ENCODE results near the gene HNRNPUL2.

Gene HNRNPUL2

DNA sequence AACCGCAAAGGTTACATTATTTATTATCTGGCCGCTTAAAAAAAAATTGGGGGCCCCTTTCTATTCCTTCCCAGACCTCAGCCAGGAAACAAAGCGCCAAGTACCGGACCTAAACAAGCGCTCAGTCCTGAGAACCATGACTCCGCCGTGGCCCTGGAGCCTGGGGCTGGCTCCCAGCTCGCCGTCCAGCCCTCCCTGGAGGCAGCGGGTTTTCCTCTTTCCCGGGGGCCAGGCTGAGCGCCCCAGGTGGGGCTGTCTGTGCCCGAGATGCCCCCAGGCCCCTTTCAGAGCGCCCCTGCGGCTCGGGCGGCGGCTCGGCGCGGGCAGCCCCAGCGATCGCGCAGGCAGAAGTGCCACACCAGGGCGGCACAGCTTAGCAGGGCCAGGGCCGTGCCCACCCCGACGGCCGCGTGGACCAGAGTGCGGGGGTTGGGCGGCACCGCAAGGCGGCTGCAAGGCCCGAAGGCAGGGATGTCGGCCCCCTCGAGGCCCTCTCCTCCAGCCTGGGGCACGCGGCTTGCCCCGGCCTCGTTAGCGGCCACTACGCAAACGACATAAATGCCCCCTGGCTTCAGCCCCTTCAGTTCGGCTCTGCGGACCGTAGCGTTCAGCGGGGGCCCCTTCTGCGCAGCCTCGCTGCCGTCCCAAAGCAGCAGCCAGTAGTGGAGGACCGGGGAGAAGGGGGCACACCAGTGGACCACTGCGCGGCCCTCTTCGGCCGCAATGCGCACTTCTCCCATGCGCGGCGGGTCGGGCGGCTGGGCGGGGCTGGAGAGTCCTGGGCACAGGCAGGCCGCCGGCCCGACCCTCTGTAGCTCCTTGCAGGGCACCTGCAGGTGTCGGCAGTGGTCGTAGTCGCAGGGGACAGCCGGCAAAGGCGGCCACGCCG, 39.5 kb downstream of the HNRNPUL2 start:
- TF ChIP-seq, protein P1, sequence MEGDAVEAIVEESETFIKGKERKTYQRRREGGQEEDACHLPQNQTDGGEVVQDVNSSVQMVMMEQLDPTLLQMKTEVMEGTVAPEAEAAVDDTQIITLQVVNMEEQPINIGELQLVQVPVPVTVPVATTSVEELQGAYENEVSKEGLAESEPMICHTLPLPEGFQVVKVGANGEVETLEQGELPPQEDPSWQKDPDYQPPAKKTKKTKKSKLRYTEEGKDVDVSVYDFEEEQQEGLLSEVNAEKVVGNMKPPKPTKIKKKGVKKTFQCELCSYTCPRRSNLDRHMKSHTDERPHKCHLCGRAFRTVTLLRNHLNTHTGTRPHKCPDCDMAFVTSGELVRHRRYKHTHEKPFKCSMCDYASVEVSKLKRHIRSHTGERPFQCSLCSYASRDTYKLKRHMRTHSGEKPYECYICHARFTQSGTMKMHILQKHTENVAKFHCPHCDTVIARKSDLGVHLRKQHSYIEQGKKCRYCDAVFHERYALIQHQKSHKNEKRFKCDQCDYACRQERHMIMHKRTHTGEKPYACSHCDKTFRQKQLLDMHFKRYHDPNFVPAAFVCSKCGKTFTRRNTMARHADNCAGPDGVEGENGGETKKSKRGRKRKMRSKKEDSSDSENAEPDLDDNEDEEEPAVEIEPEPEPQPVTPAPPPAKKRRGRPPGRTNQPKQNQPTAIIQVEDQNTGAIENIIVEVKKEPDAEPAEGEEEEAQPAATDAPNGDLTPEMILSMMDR (IDR thresholded peaks at IDR 0.05; ENCODE audit: low read depth, low read length, missing control alignments): no peak
- DNase-seq (ENCODE audit: extremely low read depth, low read depth): no peak
- H3K4me3 ChIP-seq (replicated peaks; ENCODE audit: low read depth, low read length): peak overlapping the region; percentile 38

DNA sequence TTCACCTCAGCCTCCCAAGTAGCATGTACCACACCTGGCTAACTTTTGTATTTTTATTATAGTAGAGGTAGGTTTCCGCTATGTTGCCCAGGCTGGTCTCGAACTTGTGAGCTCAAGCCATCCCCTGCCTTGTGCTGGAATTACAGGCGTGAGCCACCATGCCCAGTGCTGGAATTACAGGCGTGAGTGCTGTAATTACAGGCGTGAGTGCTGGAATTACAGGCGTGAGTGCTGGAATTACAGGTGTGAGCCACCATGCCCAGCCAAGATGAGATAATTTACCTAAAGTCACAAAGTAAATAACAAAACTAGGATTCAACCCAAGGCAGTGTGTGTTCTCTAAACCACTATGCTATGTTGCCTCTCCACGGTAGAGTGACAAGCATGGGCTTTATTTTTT, 44.7 kb downstream of the HNRNPUL2 start:
- DNase-seq (ENCODE audit: extremely low read depth, low read depth): no peak
- no peak overlapping the region for H3K4me3 ChIP-seq (replicated peaks; ENCODE audit: low read depth, low read length)
- TF ChIP-seq, protein P1 (IDR thresholded peaks at IDR 0.05; ENCODE audit: low read depth, low read length, missing control alignments): no peak

DNA sequence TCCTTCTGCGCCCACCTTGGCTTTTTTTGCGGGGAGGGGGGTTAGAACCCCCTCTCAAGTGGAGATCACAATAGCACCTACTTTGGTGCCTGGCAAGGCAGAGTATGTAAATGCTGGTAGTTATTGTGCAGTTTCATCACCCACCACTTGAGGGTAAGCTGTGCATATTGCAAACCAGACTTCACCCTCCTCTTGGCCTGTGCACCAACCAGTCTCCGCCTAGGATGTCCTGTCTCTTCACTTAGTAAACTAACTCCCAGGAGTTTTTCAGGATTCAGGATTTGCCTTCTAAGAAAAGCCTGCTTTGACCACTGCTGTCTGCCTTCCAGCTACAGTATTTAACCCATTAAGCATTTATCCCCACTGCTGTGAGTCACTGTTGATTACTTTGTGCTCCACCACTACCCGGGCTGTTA, 46.4 kb downstream of the HNRNPUL2 start:
- peak; percentile 76 for DNase-seq (ENCODE audit: extremely low read depth, low read depth)
- TF ChIP-seq, protein P1 (IDR thresholded peaks at IDR 0.05; ENCODE audit: low read depth, low read length, missing control alignments): peak; percentile 62
- H3K4me3 ChIP-seq (replicated peaks; ENCODE audit: low read depth, low read length): no peak overlapping the region

DNA sequence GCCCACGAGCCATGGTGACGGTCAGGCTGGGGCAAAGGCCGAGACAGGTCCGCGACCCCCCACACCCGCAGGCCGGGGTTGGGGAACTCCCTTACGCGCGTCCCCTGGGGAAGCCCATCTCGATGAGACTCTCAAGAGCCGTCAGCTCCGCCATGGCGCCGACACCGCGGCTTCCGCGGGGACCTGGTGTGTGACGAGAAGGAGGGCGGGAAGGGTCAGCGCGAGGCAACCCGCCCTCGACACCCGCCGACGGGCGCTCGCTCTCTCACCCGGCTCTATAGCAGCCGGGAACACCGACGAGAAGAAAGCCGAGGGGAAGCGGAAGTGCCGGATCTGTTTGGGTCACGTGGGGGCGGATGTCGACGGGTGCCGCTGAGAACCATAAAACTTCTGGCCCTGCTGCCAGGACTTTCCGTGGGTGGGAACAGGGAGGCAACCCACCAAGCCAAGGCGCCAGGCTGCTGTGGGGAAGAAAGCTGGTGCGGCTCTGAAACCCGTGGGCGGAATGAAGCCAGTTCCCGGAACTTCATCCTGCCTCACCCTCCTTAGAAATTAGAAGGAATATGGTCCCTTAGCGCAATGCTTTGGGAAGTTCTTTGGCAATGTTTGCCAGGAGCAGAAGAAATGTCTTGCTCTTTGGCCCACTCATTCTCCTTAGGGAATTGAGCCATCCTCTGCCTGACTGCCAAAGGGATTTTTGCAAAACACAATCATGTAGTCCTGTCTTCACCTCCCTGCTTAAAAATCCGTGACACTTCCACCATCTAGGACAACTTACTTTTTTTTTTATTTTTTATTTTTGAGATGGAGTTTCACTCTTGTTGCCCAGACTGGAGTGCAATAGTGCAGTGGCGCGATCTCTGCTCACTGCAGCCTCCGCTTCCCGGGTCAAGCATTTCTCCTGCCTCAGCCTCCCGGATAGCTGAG, 48.2 kb downstream of the HNRNPUL2 start, which contains the start of gene UBXN1:
Gene UBXN1 (minus strand): TSS at position 304 of the 927 bp plus-strand sequence. CDS start 150 bp downstream, at position 154.
- peak; percentile 72 for DNase-seq (ENCODE audit: extremely low read depth, low read depth)
- TF ChIP-seq, protein P1 (IDR thresholded peaks at IDR 0.05; ENCODE audit: low read depth, low read length, missing control alignments): no peak
- H3K4me3 ChIP-seq (replicated peaks; ENCODE audit: low read depth, low read length): peak within 1 kb of the TSS; percentile 76

DNA sequence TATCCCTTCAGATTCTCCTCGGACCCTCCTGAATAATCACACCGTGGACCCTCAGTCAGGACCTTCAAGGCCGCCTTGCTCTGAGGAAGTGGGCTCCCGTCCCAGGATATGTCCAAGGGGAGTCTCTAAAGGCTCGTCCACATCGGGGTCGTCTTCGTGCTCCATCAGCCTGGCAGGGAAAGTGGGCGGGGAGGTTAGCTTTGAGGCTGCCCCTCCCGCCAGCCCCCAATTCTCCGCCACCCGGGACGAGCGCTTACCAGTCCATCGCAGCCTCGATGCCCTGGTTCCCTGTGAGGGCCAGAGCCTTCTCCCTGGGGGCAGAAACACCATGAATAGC, 48.9 kb downstream of the HNRNPUL2 start:
- DNase-seq (ENCODE audit: extremely low read depth, low read depth): no peak
- TF ChIP-seq, protein P1 (IDR thresholded peaks at IDR 0.05; ENCODE audit: low read depth, low read length, missing control alignments): no peak
- H3K4me3 ChIP-seq (replicated peaks; ENCODE audit: low read depth, low read length): peak overlapping the region; percentile 76

DNA sequence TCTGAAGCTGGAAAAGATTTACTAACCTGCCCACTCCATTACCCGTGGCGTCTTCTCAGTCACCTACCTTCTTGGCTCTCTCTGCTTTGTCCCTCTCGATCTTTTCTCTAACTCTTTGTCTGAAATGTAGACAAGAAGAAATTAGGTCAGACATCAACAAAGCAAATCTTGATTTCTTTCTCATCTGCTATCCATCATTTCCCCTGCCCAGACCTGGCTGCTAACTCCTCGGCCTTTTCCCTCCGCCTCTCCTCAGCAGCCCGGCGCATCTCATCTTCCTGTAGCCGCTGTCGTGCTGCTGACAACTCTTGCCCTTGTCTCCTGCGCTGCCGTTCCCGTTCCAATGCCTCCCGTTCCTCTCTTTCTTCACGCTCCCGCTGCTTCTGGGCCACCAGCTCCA, 49.5 kb downstream of the HNRNPUL2 start:
- H3K4me3 ChIP-seq (replicated peaks; ENCODE audit: low read depth, low read length): peak overlapping the region; percentile 76
- DNase-seq (ENCODE audit: extremely low read depth, low read depth): no peak
- TF ChIP-seq, protein P1 (IDR thresholded peaks at IDR 0.05; ENCODE audit: low read depth, low read length, missing control alignments): no peak

All from HFF-Myc (cell line).